ENCODE results near the gene UCHL1. TPM values are rescaled to one million over a fixed set of nuclear protein-coding genes. Genes with fewer than 3 reads are reported as not detected.
"Not testable (repeated sequence)": the region's sequence is repeated elsewhere in the genome, so short reads cannot be mapped to it uniquely, and the experiment has no call there.

UCHL1 gene
- total RNA-seq, 1 experiment from 2014 or later, result 0.74 TPM

- Histone ChIP-seq H3K4me3 (ENCODE audit: low read depth in 2 of 2, low read length in 2 of 2) (no peak overlapping the region), H3K27ac (ENCODE audit: low read length) (no peak overlapping the region), H3K4me1 (ENCODE audit: control insufficient read depth, insufficient read depth, low read length) (no peaks in the 10 kb centered on the region), H3K9me3 (ENCODE audit: control insufficient read depth, insufficient read depth, low read depth, low read length) (no peaks in the 10 kb centered on the region), H3K36me3 (ENCODE audit: control insufficient read depth, insufficient read depth, low read length) (no peaks in the 10 kb centered on the region), H3K27me3 (ENCODE audit: control insufficient read depth, insufficient read depth, low read length) (no peaks in the 10 kb centered on the region)
- TF ChIP-seq TCF7L2 (IDR thresholded peaks at IDR 0.05; ENCODE audit: low read depth, low read length), result no peak
- no peak for TF ChIP-seq POLR2AphosphoS5 (IDR thresholded peaks at IDR 0.05; ENCODE audit: low read depth, low read length)
- no TSS peak for BruUV-seq (replicated peaks)
- in situ Hi-C loops (cut with HindIII; ENCODE audit: low pct_unique_long_range_greater_than_20kb, low sequenced_read_pairs), result no loop called here
- CTCF ChIA-PET, result no interaction called here
- POLR2A ChIA-PET, result no interaction called here
- no peak for ATAC-seq
- intact Hi-C loops (cut with micrococcal nuclease; ENCODE audit: unreplicated experiment), result no loop called here
- no peak for DNase-seq (ENCODE audit: low read depth, low spot score)
Observed at GRCh38 chr4:41268721-41269517, 12.2 kb downstream of the UCHL1 start.

DNA sequence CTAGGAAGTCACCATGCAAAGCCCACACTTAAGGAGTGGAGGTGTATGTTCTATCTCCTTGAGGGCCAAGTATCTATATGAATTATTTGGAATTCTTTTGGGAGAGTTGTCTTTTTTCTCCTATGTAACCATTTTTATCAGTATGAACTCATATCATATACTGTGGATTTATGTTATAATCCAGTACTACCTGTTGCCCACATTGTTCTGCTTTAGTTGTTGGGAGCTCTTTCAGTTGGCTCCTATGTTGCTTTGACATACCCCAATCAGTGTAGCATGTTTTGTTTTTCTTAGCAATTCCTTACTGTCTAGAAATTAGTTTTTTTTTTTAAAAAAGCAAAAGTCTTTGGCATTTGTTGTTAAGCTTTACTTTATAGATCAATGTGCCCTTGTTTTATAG lies 13.0 kb downstream of the UCHL1 start:
- in situ Hi-C loops (cut with HindIII; ENCODE audit: low pct_unique_long_range_greater_than_20kb, low sequenced_read_pairs), result no loop called here
- Histone ChIP-seq H3K27me3 (ENCODE audit: control insufficient read depth, insufficient read depth, low read length) (no peaks in the 10 kb centered on the region), H3K9me3 (ENCODE audit: control insufficient read depth, insufficient read depth, low read depth, low read length) (no peaks in the 10 kb centered on the region), H3K4me3 (ENCODE audit: low read depth in 2 of 2, low read length in 2 of 2) (no peak overlapping the region), H3K36me3 (ENCODE audit: control insufficient read depth, insufficient read depth, low read length) (no peaks in the 10 kb centered on the region), H3K4me1 (ENCODE audit: control insufficient read depth, insufficient read depth, low read length) (no peaks in the 10 kb centered on the region), H3K27ac (ENCODE audit: low read length) (no peak overlapping the region)
- intact Hi-C loops (cut with micrococcal nuclease; ENCODE audit: unreplicated experiment), result no loop called here
- DNase-seq (ENCODE audit: low read depth, low spot score), result no peak
- no peak for ATAC-seq
- no TSS peak for BruUV-seq (replicated peaks)
- ChIA-PET POLR2A (no interaction called here), CTCF (no interaction called here)
- TF ChIP-seq SIN3A (IDR thresholded peaks at IDR 0.05; ENCODE audit: borderline replicate concordance, insufficient read depth, low read depth, low read length), result no peak
- no peak for TF ChIP-seq CTCF (IDR thresholded peaks at IDR 0.05)
- TF ChIP-seq TCF7L2 (IDR thresholded peaks at IDR 0.05; ENCODE audit: low read depth, low read length), result no peak
- TF ChIP-seq POLR2AphosphoS5 (IDR thresholded peaks at IDR 0.05; ENCODE audit: low read depth, low read length), result no peak
- TF ChIP-seq, protein P1, sequence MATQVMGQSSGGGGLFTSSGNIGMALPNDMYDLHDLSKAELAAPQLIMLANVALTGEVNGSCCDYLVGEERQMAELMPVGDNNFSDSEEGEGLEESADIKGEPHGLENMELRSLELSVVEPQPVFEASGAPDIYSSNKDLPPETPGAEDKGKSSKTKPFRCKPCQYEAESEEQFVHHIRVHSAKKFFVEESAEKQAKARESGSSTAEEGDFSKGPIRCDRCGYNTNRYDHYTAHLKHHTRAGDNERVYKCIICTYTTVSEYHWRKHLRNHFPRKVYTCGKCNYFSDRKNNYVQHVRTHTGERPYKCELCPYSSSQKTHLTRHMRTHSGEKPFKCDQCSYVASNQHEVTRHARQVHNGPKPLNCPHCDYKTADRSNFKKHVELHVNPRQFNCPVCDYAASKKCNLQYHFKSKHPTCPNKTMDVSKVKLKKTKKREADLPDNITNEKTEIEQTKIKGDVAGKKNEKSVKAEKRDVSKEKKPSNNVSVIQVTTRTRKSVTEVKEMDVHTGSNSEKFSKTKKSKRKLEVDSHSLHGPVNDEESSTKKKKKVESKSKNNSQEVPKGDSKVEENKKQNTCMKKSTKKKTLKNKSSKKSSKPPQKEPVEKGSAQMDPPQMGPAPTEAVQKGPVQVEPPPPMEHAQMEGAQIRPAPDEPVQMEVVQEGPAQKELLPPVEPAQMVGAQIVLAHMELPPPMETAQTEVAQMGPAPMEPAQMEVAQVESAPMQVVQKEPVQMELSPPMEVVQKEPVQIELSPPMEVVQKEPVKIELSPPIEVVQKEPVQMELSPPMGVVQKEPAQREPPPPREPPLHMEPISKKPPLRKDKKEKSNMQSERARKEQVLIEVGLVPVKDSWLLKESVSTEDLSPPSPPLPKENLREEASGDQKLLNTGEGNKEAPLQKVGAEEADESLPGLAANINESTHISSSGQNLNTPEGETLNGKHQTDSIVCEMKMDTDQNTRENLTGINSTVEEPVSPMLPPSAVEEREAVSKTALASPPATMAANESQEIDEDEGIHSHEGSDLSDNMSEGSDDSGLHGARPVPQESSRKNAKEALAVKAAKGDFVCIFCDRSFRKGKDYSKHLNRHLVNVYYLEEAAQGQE (IDR thresholded peaks at IDR 0.05; ENCODE audit: insufficient read depth in 1 of 2, low read depth in 2 of 2, low read length in 1 of 2), result no peak

- H3K4me3 ChIP-seq (ENCODE audit: low read depth in 2 of 2, low read length in 2 of 2); H3K36me3 ChIP-seq (ENCODE audit: control insufficient read depth, insufficient read depth, low read length); in situ Hi-C loops (cut with HindIII; ENCODE audit: low pct_unique_long_range_greater_than_20kb, low sequenced_read_pairs); CTCF ChIA-PET; H3K4me1 ChIP-seq (ENCODE audit: control insufficient read depth, insufficient read depth, low read length); H3K27ac ChIP-seq (ENCODE audit: low read length); intact Hi-C loops (cut with micrococcal nuclease; ENCODE audit: unreplicated experiment); BruUV-seq (replicated peaks); ATAC-seq; H3K9me3 ChIP-seq (ENCODE audit: control insufficient read depth, insufficient read depth, low read depth, low read length); H3K27me3 ChIP-seq (ENCODE audit: control insufficient read depth, insufficient read depth, low read length); DNase-seq (ENCODE audit: low read depth, low spot score); POLR2A ChIA-PET: not testable (repeated sequence)
Observed at GRCh38 chr4:41275931-41276330, 19.2 kb downstream of the UCHL1 start.
